Gastrocnemius medialis (tissue), 4 donors: ENCODE data around the gene C1QA. TPM values are rescaled to one million over a fixed set of nuclear protein-coding genes. Genes with fewer than 3 reads are reported as not detected.
"Not testable (repeated sequence)": the region's sequence is repeated elsewhere in the genome, so short reads cannot be mapped to it uniquely, and the experiment has no call there.

ENCODE experiments used
- ATAC-seq, 2 donors: fragments of 150-250 bp; one replicate each; pipeline ENCODE4 v1.9.1; 2016
- DNase-seq, 2 donors: peaks; one replicate each; pipeline ENCODE4 v3.0.0-alpha.2; 2019
- H3K27ac ChIP-seq, 4 donors: fragments of 200-600 bp; sonication (generic); 1 replicate in 1 of 4; 2 replicates in 3 of 4; pipeline ENCODE4 v1.5.1; 2016 to 2018; ENCODE audit warnings: mild to moderate bottlenecking in 2 of 4, moderate library complexity in 1 of 4
- H3K27me3 ChIP-seq, 3 donors: fragments of 200-600 bp; sonication (generic) in 2 of 3; 1 replicate in 1 of 3; 2 replicates in 2 of 3; pipeline versions ENCODE4 v1.5.1 to v1.6.0; 2016 to 2019; ENCODE audit warnings: mild to moderate bottlenecking in 1 of 3, moderate library complexity in 1 of 3
- H3K36me3 ChIP-seq, 2 donors: fragments of 200-600 bp; sonication (generic) in 1 of 2; one replicate each; pipeline ENCODE4 v1.5.1; 2017 to 2018
- H3K4me1 ChIP-seq, 2 donors: fragments of 200-600 bp; sonication (generic) in 1 of 2; one replicate each; pipeline ENCODE4 v1.5.1; 2016 to 2017; ENCODE audit warnings: mild to moderate bottlenecking in 2 of 2
- H3K4me3 ChIP-seq, 4 donors: fragments of 200-600 bp; sonication (generic) in 3 of 4; 1 replicate in 1 of 4; 2 replicates in 3 of 4; pipeline ENCODE4 v1.5.1; 2016 to 2019; ENCODE audit warnings: mild to moderate bottlenecking in 2 of 4
- H3K9me3 ChIP-seq, 3 donors: fragments of 200-600 bp; sonication (generic) in 2 of 3; 1 replicate in 1 of 3; 2 replicates in 2 of 3; pipeline ENCODE4 v1.5.1; 2016 to 2019
- POLR2A ChIP-seq, 2 donors: fragments of 450-650 bp; IDR thresholded peaks; one replicate each; pipeline ENCODE4 v1.6.1; 2017; ENCODE audit warnings: antibody characterized with exemption in 2 of 2, mild to moderate bottlenecking in 2 of 2, moderate library complexity in 2 of 2
- in situ Hi-C, 4 donors: fragments of 200-750 bp; cut with MboI; loops; one replicate each; pipeline versions ENCODE4 v1.15.0 to v1.8.0; 2017; ENCODE audit warnings: low sequenced_read_pairs in 4 of 4
- intact Hi-C: fragments of 100-400 bp; cut with DNase I; formaldehyde crosslinking; loops from one replicate; pipeline ENCODE4 v1.15.1; 2023; ENCODE audit warnings: low total_unique reads
- total RNA-seq, 4 donors: library from RNA; depleted of rRNA; stranded (reverse); fragments of >200 nt; gene quantifications; one replicate each; pipeline versions ENCODE4 v1.1.0 to v1.2.3, GENCODE V29; 2016
- TF ChIP-seq, protein P1 (sequence below), 5 experiments: fragments of 450-650 bp in 3 of 5; fragments of 200-600 bp in 2 of 5; sonication (generic) in 2 of 5; IDR thresholded peaks in 4 of 5; conservative IDR thresholded peaks in 1 of 5; 1 replicate in 4 of 5; 2 replicates in 1 of 5; pipeline ENCODE4 v1.5.1; 2016 to 2019; ENCODE audit warnings: antibody characterized with exemption in 5 of 5, mild to moderate bottlenecking in 3 of 5, moderate library complexity in 3 of 5

The C1QA gene
- total RNA-seq, 4 donors from 2014 or later = 14.3 to 64.4 (median 33.0) TPM

DNA sequence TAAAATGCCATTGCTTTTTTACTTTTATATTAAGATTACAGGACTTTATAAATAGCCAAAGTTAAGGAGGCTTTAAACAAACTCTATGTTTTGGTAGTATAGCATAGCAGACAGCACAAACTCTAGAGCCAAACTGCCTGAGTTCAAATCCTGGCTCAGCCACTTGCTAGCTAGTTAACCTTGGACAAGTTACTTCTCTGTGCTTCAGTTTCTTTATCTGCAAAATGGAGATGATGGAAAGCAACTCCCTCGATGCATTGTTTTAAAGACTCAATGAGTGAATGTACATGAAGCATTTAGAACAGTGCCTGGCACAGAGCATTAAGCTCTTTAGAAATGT lies 38.0 kb downstream of the C1QA start:
- intact Hi-C loops (no loop called here), in situ Hi-C loops (no loop called here)
- no peak for ATAC-seq

DNA sequence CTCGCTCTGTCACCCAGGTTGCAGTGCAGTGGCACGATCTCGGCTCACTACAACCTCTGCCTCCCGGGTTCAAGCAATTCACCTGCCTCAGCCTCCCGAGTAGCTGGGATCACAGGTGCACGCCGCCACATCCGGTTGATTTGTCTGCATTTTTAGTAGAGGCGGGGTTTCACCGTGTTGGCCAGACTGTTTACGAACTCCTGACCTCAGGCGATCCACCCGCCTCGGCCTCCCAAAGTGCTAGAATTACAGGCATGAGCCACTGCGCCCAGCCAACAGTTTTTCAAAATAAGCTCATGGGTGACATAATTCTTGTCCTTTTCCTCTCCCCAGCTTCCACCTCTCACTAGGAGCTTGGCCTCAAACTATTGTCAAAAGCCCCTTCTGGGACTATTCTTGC lies 39.7 kb downstream of the C1QA start:
- DNase-seq, intact Hi-C loops, in situ Hi-C loops, ATAC-seq, H3K9me3 ChIP-seq, H3K4me1 ChIP-seq, H3K36me3 ChIP-seq, H3K4me3 ChIP-seq, H3K27ac ChIP-seq: not testable (repeated sequence)
- H3K27me3 ChIP-seq = peaks cover 19 to 36% (median 27%) of the 10 kb centered on the region in 3 donors

More for the DNA sequence above, 38.0 kb downstream of the C1QA start:
- Histone ChIP-seq H3K4me3 (no peak overlapping the region), H3K4me1 (no peaks in the 10 kb centered on the region), H3K9me3 (no peaks in the 10 kb centered on the region), H3K27ac (no peak overlapping the region), H3K36me3 (no peaks in the 10 kb centered on the region), H3K27me3 (peaks cover 28 to 39% (median 35%) of the 10 kb centered on the region in 3 donors)
- TF ChIP-seq POLR2A (IDR thresholded peaks at IDR 0.05) = no peak
- TF ChIP-seq, protein P1, sequence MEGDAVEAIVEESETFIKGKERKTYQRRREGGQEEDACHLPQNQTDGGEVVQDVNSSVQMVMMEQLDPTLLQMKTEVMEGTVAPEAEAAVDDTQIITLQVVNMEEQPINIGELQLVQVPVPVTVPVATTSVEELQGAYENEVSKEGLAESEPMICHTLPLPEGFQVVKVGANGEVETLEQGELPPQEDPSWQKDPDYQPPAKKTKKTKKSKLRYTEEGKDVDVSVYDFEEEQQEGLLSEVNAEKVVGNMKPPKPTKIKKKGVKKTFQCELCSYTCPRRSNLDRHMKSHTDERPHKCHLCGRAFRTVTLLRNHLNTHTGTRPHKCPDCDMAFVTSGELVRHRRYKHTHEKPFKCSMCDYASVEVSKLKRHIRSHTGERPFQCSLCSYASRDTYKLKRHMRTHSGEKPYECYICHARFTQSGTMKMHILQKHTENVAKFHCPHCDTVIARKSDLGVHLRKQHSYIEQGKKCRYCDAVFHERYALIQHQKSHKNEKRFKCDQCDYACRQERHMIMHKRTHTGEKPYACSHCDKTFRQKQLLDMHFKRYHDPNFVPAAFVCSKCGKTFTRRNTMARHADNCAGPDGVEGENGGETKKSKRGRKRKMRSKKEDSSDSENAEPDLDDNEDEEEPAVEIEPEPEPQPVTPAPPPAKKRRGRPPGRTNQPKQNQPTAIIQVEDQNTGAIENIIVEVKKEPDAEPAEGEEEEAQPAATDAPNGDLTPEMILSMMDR (IDR thresholded peaks at IDR 0.05 in 4 of 5, conservative IDR thresholded peaks at IDR 0.05 in 1 of 5) = no peak
- no peak for DNase-seq

DNA sequence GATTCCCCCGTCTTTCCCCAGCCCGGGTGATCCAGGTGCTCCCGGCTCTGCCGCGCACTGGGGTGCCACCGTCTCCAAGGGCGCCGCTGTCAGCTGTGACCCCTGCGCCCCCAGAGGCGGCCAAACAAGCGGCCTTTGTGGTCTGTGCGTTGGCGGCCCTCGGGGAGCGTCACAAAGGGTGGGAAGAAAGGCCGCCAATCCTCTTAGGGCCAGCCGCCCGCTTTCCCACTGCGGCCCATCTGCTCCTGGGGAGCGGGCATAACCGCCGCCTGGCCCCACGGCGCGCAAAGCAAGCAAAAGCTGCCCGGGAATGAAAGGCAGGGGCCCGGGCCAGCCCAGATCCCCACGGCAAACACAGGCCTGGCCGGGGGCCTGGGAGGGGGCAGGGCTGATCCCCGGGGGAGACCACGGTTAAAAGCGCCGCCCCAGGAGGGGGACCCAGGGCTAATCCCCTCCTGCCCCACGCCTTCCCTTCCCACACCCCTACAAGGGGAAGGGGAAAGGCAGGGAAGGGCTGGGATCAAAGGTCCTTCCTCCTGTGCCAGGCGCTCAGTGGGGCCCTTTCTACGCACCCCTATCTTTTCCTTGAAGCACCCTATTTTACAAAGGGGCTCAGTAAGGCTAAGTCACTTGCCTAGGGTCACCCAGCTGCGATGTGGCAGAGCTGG lies 40.6 kb downstream of the C1QA start:
- H3K4me3 ChIP-seq = no peak overlapping the region
- H3K4me1 ChIP-seq = no peaks in the 10 kb centered on the region
- no peaks in the 10 kb centered on the region for H3K36me3 ChIP-seq
- TF ChIP-seq, protein P1 (IDR thresholded peaks at IDR 0.05 in 4 of 5, conservative IDR thresholded peaks at IDR 0.05 in 1 of 5) = no peak
- TF ChIP-seq POLR2A (IDR thresholded peaks at IDR 0.05) = no peak
- DNase-seq (no peak), ATAC-seq (no peak)
- in situ Hi-C loops (no loop called here), intact Hi-C loops (no loop called here)
- H3K27ac ChIP-seq = no peak overlapping the region
- H3K27me3 ChIP-seq = peaks cover 10 to 33% (median 18%) of the 10 kb centered on the region in 3 donors
- H3K9me3 ChIP-seq = no peaks in the 10 kb centered on the region

DNA sequence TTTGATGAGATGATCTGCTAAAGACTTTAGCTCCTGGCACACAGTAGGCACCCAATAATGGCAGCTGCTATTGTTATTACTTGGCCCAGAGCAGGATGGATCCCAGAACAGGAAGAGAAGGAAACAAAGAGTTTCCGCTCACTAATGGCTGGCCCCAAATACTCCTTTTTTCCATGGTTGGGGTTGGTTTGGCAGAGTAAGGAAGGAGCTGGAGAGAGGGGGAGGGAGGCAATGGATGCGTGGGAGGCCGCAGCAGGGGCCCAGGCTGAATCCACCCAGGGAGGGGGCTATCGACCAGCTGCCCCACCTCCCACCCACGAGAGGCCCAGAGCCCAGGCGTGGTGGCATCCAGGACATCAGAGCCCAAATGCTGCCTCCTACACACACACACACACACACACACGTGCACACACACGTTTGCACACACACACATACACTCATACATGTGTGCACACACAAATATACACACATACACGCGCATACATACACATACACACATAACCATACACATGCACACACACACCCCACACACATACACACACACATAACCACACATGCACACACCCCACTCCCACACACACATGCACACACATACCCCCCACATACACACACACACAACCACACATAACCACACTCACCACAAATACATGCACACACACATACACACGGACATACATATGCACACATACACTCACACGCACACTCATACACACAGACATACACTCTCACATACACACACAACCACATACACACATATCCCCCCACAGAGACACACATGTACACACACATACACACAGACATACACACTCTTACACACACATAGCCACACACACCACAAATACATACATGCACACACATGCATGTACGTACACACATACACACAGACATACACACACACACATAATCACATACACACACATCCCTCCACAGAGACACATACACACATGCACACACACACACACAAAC lies 41.8 kb downstream of the C1QA start:
- no peak for DNase-seq
- intact Hi-C loops = no loop called here
- Histone ChIP-seq H3K36me3 (no peaks in the 10 kb centered on the region), H3K27ac (no peak overlapping the region), H3K4me3 (no peak overlapping the region), H3K27me3 (peaks cover 5 to 25% (median 9%) of the 10 kb centered on the region in 3 donors), H3K9me3 (no peaks in the 10 kb centered on the region), H3K4me1 (no peaks in the 10 kb centered on the region)
- in situ Hi-C loops = no loop called here
- TF ChIP-seq, protein P1 (IDR thresholded peaks at IDR 0.05 in 4 of 5, conservative IDR thresholded peaks at IDR 0.05 in 1 of 5) = no peak
- no peak for TF ChIP-seq POLR2A (IDR thresholded peaks at IDR 0.05)
- ATAC-seq = no peak

DNA sequence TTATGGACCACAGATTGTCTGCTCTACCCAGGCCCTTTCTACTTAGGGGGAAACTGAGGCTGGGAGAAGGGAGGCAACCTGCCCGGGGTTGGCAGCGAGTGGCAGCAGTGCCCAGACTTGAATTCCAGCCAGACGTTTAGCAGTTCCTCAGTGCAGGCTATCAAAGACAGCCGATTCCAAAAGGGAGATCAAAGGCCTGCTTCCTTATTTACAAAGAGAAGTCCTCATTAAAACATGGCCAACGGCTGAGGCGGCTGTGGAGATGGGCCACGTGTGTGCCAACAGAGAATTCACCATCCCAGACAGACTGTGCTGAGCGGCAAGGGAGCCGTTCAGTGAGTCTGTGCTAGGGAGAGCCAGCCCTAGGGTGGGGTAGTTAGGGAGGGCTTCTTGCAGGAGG lies 44.3 kb downstream of the C1QA start:
- Histone ChIP-seq H3K9me3 (no peaks in the 10 kb centered on the region), H3K27ac (no peak overlapping the region), H3K4me1 (no peaks in the 10 kb centered on the region), H3K36me3 (no peaks in the 10 kb centered on the region), H3K27me3 (peaks cover 3 to 18% (median 3%) of the 10 kb centered on the region in 3 donors), H3K4me3 (no peak overlapping the region)
- ATAC-seq = no peak
- no peak for DNase-seq
- no peak for TF ChIP-seq POLR2A (IDR thresholded peaks at IDR 0.05)
- TF ChIP-seq, protein P1 (IDR thresholded peaks at IDR 0.05 in 4 of 5, conservative IDR thresholded peaks at IDR 0.05 in 1 of 5) = no peak
- in situ Hi-C loops (no loop called here), intact Hi-C loops (no loop called here)
